Measurements from ENCODE around the gene SPCS1. TPM values are rescaled to one million over a fixed set of nuclear protein-coding genes. Genes with fewer than 3 reads are reported as not detected.

Gene SPCS1
- total RNA-seq, 1 experiment from 2014 or later: 124 TPM

DNA sequence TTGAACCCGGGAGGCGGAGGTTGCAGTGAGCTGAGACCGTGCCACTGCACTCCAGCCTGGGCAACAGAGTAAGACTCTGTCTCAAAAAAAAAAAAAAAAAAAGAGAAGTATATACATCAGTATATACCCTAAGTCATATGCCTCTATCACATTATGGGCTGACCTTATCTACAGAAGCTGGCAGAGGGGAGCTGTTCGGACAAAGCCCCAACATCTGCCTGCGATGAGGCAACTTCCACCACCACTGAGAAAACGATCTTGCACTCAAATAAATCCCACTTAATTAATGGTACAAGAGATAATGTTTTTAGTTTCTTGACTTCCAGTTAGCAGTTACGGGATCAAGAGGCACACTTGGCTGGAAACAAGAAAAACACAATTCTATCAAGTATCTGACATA is 2.6 kb upstream of the SPCS1 start:
- Histone ChIP-seq H3K27me3 (ENCODE audit: insufficient read depth, low read length) (no peaks in the 10 kb centered on the region), H3K79me2 (ENCODE audit: insufficient read depth, low read length) (peaks cover 57% of the 10 kb centered on the region), H4K20me1 (ENCODE audit: insufficient read depth) (no peaks in the 10 kb centered on the region), H3K9me2 (ENCODE audit: insufficient read depth) (no peaks in the 10 kb centered on the region), H2AFZ (ENCODE audit: low read depth, low read length, poor library complexity, severe bottlenecking) (no peak overlapping the region), H3K9ac (ENCODE audit: low read length) (no peak overlapping the region), H3K36me3 (ENCODE audit: control insufficient read depth in 1 of 2, insufficient read depth in 2 of 2, low read length in 2 of 2) (peaks cover 3 to 10% of the 10 kb centered on the region in 2 experiments; a peak in 2 of 4 replicates), H3K9me3 (ENCODE audit: control insufficient read depth in 1 of 2, insufficient read depth in 1 of 2, low read depth in 1 of 2, low read length in 2 of 2) (no peaks in the 10 kb centered on the region), H3K4me1 (ENCODE audit: control insufficient read depth in 1 of 2, insufficient read depth in 2 of 2, low read length in 2 of 2) (peaks cover 10 to 12% of the 10 kb centered on the region in 2 experiments; a peak in 3 of 4 replicates), H3K4me2 (ENCODE audit: low read length) (no peak overlapping the region), H3K4me3 (replicated peaks in 1 of 2; ENCODE audit: low read depth in 1 of 2, low read length in 2 of 2) (no peak overlapping the region), H3K27ac (ENCODE audit: low read depth, low read length) (no peak overlapping the region)
- POLR2A ChIA-PET: no interaction called here
- ATAC-seq (no peak), DNase-seq (ENCODE audit: low read depth, low spot score) (no peak)
- TF ChIP-seq EGR1 (IDR thresholded peaks at IDR 0.05; ENCODE audit: low read depth) (no peak), SIN3A (IDR thresholded peaks at IDR 0.05; ENCODE audit: low read depth) (no peak), YY1 (IDR thresholded peaks at IDR 0.05; ENCODE audit: extremely low read depth, insufficient replicate concordance, low read depth, low read length) (no peak), ELF1 (IDR thresholded peaks at IDR 0.05; ENCODE audit: borderline replicate concordance, low read depth) (no peak), EZH2 (IDR thresholded peaks at IDR 0.05) (no peak), ZFX (IDR thresholded peaks at IDR 0.05) (no peak), ZNF274 (IDR thresholded peaks at IDR 0.05; ENCODE audit: low read depth, low read length) (no peak), TCF7L2 (IDR thresholded peaks at IDR 0.05; ENCODE audit: borderline replicate concordance, extremely low read depth, insufficient read depth, insufficient read length) (no peak), EZH2phosphoT487 (IDR thresholded peaks at IDR 0.05; ENCODE audit: borderline replicate concordance) (no peak), FOSL1 (IDR thresholded peaks at IDR 0.05; ENCODE audit: low read depth) (no peak), POLR2A (IDR thresholded peaks at IDR 0.05; ENCODE audit: borderline replicate concordance, extremely low read depth, insufficient read depth, insufficient read length) (no peak), POLR2AphosphoS5 (IDR thresholded peaks at IDR 0.05; ENCODE audit: low read depth, low read length) (no peak), CEBPB (IDR thresholded peaks at IDR 0.05; ENCODE audit: low read depth) (no peak)
- TF ChIP-seq, protein P1, sequence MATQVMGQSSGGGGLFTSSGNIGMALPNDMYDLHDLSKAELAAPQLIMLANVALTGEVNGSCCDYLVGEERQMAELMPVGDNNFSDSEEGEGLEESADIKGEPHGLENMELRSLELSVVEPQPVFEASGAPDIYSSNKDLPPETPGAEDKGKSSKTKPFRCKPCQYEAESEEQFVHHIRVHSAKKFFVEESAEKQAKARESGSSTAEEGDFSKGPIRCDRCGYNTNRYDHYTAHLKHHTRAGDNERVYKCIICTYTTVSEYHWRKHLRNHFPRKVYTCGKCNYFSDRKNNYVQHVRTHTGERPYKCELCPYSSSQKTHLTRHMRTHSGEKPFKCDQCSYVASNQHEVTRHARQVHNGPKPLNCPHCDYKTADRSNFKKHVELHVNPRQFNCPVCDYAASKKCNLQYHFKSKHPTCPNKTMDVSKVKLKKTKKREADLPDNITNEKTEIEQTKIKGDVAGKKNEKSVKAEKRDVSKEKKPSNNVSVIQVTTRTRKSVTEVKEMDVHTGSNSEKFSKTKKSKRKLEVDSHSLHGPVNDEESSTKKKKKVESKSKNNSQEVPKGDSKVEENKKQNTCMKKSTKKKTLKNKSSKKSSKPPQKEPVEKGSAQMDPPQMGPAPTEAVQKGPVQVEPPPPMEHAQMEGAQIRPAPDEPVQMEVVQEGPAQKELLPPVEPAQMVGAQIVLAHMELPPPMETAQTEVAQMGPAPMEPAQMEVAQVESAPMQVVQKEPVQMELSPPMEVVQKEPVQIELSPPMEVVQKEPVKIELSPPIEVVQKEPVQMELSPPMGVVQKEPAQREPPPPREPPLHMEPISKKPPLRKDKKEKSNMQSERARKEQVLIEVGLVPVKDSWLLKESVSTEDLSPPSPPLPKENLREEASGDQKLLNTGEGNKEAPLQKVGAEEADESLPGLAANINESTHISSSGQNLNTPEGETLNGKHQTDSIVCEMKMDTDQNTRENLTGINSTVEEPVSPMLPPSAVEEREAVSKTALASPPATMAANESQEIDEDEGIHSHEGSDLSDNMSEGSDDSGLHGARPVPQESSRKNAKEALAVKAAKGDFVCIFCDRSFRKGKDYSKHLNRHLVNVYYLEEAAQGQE (IDR thresholded peaks at IDR 0.05; ENCODE audit: low read depth): no peak
- TF ChIP-seq, protein P2, sequence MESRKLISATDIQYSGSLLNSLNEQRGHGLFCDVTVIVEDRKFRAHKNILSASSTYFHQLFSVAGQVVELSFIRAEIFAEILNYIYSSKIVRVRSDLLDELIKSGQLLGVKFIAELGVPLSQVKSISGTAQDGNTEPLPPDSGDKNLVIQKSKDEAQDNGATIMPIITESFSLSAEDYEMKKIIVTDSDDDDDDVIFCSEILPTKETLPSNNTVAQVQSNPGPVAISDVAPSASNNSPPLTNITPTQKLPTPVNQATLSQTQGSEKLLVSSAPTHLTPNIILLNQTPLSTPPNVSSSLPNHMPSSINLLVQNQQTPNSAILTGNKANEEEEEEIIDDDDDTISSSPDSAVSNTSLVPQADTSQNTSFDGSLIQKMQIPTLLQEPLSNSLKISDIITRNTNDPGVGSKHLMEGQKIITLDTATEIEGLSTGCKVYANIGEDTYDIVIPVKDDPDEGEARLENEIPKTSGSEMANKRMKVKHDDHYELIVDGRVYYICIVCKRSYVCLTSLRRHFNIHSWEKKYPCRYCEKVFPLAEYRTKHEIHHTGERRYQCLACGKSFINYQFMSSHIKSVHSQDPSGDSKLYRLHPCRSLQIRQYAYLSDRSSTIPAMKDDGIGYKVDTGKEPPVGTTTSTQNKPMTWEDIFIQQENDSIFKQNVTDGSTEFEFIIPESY (IDR thresholded peaks at IDR 0.05; ENCODE audit: extremely low read depth, insufficient replicate concordance, low read length): no peak
- TF ChIP-seq, protein P3, sequence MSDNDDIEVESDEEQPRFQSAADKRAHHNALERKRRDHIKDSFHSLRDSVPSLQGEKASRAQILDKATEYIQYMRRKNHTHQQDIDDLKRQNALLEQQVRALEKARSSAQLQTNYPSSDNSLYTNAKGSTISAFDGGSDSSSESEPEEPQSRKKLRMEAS (IDR thresholded peaks at IDR 0.05): no peak
- TF ChIP-seq, protein P4, sequence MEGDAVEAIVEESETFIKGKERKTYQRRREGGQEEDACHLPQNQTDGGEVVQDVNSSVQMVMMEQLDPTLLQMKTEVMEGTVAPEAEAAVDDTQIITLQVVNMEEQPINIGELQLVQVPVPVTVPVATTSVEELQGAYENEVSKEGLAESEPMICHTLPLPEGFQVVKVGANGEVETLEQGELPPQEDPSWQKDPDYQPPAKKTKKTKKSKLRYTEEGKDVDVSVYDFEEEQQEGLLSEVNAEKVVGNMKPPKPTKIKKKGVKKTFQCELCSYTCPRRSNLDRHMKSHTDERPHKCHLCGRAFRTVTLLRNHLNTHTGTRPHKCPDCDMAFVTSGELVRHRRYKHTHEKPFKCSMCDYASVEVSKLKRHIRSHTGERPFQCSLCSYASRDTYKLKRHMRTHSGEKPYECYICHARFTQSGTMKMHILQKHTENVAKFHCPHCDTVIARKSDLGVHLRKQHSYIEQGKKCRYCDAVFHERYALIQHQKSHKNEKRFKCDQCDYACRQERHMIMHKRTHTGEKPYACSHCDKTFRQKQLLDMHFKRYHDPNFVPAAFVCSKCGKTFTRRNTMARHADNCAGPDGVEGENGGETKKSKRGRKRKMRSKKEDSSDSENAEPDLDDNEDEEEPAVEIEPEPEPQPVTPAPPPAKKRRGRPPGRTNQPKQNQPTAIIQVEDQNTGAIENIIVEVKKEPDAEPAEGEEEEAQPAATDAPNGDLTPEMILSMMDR (IDR thresholded peaks at IDR 0.05 in 2 of 3, conservative IDR thresholded peaks at IDR 0.05 in 1 of 3; ENCODE audit: borderline replicate concordance in 1 of 3, insufficient read depth in 1 of 3, low read depth in 2 of 3, low read length in 2 of 3): no peak
- intact Hi-C loops (cut with micrococcal nuclease): no loop called here
- BruUV-seq (replicated peaks): no TSS peak
- CTCF ChIA-PET: no interaction called here
- RAD21 ChIA-PET (ENCODE audit: low non-redundant PET in 1 of 2, low total read pairs in 2 of 2, uncharacterized antibody in 2 of 2, unreplicated experiment in 2 of 2): no interaction called here
